Fibroblast of villous mesenchyme (primary cell): ENCODE measurements around the gene RPS19BP1. TPM values are rescaled to one million over a fixed set of nuclear protein-coding genes. Genes with fewer than 3 reads are reported as not detected.

Source experiments
- DNase-seq: peaks from one replicate; pipeline ENCODE4 v3.0.0-alpha.2; 2010; ENCODE audit warnings: low read depth
- H3K4me3 ChIP-seq: 2 replicates; pipeline ENCODE4 v1.5.1; 2011; ENCODE audit warnings: low read depth, mild to moderate bottlenecking, low read length
- total RNA-seq: library from RNA; depleted of rRNA; stranded (reverse); fragments of >200 nt; gene quantifications from 2 replicates; pipeline ENCODE4 v1.2.3, GENCODE V29; 2012
- TF ChIP-seq, protein P1 (sequence below): IDR thresholded peaks from 2 replicates; pipeline ENCODE4 v1.5.1; 2012; ENCODE audit warnings: low read depth, mild to moderate bottlenecking, low read length; ENCODE audit not compliant: insufficient read depth

Gene RPS19BP1
- total RNA-seq, 1 donor, result 44.0 TPM

DNA sequence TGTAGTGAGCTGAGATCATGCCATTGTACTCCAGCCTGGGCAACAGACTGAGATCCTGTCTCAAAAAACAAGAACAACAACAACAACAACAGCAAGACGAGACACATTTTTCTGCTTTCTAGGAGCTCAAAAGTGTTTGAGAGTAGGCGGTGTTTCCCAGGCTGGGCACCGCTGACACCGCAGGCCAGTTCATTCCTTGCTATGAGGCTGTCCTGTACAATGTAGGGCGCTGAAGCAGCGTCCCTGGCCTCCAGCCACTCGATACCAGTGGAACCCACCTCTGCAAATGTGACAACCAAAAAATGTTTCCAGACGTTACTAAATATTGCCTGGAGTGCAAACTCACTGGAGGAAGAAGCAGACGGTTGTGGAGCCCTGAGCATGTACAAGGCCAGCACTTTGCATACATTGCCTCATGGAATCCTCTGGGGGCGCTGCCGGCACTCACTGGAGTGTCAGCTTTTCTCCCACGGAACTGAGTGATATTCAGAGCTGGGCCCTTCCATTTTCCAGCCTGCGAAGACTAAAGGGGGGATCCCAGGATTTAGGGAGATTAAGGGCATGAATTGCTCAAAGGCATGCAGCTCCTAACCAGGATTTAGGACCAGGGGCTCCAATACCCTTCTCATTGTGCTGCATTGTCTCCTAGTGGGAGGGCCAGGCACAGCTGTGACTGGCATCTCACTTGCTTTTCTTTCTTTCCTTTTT lies 36.3 kb downstream of the RPS19BP1 start:
- TF ChIP-seq, protein P1, sequence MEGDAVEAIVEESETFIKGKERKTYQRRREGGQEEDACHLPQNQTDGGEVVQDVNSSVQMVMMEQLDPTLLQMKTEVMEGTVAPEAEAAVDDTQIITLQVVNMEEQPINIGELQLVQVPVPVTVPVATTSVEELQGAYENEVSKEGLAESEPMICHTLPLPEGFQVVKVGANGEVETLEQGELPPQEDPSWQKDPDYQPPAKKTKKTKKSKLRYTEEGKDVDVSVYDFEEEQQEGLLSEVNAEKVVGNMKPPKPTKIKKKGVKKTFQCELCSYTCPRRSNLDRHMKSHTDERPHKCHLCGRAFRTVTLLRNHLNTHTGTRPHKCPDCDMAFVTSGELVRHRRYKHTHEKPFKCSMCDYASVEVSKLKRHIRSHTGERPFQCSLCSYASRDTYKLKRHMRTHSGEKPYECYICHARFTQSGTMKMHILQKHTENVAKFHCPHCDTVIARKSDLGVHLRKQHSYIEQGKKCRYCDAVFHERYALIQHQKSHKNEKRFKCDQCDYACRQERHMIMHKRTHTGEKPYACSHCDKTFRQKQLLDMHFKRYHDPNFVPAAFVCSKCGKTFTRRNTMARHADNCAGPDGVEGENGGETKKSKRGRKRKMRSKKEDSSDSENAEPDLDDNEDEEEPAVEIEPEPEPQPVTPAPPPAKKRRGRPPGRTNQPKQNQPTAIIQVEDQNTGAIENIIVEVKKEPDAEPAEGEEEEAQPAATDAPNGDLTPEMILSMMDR, result peak; percentile 89
- peak; percentile 65 for DNase-seq
- H3K4me3 ChIP-seq, result no peak overlapping the region

DNA sequence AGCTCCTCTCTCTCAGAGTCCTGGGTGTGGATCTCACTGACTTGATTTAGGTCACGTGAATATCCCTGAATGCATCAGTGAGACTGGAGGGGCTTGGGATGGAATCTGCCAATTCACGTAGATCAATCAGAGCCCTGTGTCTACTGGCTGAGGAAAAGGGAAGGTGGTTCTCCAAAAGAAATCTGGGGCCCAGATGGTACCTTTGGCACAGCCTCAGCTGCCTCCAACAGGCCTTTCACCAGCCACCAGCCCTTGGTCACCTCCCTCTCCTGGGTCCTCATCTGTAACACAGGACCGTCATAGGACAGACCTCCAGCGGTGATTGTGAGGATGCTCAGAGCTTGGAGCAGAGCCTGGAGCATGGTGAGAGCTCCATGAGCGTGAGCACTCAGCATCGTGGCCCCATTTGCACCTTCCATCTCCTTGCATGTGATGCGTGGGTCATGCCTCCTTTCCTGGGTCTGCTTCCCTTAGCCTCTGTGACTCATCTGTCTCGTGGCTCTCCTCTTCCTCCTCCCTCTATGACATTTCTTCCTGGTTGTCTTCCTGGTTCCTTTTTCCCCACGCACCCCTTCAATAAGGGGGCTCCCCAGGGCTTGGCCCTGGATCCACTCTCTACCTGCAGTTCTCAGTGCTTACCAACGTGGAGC lies 38.0 kb downstream of the RPS19BP1 start:
- DNase-seq, result no peak
- TF ChIP-seq, protein P1, result no peak
- no peak overlapping the region for H3K4me3 ChIP-seq

DNA sequence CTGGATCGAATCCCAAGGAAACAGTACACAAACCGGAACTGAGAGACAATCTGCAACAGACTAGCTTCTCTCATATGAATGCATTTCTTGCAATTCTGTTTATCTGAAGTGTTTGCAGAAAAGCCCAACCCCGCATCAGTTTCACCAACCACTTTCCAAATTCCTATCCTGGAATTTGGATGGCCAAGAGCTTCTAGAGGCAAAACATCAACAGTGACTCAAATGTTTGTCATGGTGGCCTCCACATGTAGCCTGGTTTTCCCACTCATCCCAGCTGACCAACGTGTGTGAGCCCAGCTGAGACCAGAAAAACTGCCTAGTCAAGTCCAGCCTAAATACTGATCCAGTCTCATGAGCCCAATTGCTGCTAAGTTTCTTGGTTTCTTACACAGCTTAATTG lies 38.8 kb downstream of the RPS19BP1 start:
- DNase-seq, result peak; percentile 75
- TF ChIP-seq, protein P1, result no peak
- H3K4me3 ChIP-seq, result no peak overlapping the region

DNA sequence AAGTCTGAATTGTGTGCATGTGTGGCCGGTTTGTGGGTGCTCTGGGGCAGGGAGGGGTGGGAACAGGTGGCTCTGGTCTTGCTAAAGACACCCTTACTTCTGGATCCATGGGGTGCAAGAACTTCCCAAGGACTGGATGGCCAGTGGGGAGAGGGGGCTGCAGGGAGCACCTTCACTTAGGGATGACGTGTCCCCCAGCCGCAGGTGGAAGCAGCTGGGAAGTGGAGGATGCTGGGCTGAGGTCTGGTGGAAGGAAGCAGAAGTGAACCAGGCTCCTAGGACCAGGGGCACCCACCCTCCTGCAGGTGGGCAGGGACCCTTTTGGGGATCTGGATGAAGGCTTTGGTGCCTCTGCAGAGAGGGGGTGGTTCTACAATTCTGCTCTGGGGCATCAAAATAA lies 40.4 kb downstream of the RPS19BP1 start:
- TF ChIP-seq, protein P1, result no peak
- H3K4me3 ChIP-seq, result no peak overlapping the region

DNA sequence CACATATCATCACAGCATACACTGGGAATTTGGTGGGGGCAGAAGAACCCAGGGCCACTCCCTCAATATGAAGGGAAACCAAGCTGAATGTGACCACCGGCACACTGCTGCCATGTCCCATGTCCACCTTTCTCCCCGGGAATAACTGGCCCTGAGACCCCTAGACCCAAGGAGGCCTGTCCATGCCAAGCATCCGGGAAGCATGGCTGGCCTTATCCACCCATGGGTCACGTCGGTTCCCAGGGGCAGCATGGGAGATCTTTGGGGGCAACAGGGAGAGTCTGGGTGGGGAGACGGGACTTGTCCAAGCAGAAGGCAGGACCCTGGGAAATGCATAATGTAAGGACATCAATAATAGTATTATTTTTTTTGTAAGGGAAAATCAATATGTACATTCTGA lies 40.9 kb downstream of the RPS19BP1 start:
- no peak for DNase-seq
- TF ChIP-seq, protein P1, result no peak
- H3K4me3 ChIP-seq, result no peak overlapping the region

More for the DNA sequence above, 40.4 kb downstream of the RPS19BP1 start:
- no peak for DNase-seq

DNA sequence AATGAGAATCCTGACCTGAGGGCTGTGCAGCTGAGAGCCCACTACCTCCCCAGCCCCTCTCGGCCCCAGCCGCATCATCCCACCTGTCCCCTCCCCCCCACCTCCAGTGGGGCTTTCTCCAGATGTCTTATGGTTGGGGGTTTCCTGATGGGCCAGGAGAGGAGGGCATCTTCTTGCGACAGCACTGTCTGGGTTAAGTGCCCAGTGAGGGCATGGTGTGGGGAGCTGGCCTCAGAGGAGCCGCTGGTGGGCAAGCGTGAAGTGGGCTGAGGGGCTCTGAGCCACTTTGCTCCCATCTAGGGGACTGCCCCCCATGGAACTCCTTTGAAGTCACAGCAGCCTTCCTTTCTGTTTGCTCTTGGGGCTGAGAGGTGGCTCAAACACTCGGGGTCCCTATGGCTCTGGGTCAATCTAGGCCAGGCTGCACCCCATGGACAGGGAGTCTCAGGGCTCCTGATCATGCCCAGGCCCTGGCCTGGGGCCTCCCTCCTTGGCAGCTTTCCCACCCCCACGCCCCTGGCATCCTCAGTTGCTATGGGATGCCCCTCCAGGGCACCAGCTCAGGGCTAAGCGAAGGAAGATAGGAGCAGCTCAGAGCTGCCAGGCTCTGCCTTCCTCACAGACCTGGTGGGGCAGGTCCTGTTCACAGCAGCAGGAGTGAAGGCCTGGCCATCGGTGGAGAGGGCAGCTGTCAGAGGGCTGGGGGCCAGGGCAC lies 41.4 kb downstream of the RPS19BP1 start:
- no peak for DNase-seq
- TF ChIP-seq, protein P1, result no peak
- no peak overlapping the region for H3K4me3 ChIP-seq
